Measurements from ENCODE around the gene SERPINB2. TPM values are rescaled to one million over a fixed set of nuclear protein-coding genes. Genes with fewer than 3 reads are reported as not detected.

SERPINB2 gene
- total RNA-seq, 1 experiment from 2014 or later, result not detected

GRCh38 chr18:63882333-63883141, 5.0 kb upstream of the SERPINB2 start (continued):
- TF ChIP-seq POLR2A (IDR thresholded peaks at IDR 0.05; ENCODE audit: borderline replicate concordance, extremely low read depth, insufficient read depth, insufficient read length), result no peak
- no peak for TF ChIP-seq EZH2 (IDR thresholded peaks at IDR 0.05)
- peak; percentile 49; the same call in 1 of the 2 replicates for TF ChIP-seq CEBPB (IDR thresholded peaks at IDR 0.05; ENCODE audit: low read depth)
- TF ChIP-seq ZFX (IDR thresholded peaks at IDR 0.05), result no peak

- no peak for DNase-seq (ENCODE audit: low read depth, low spot score)
Measured at GRCh38 chr18:63883617-63884016, 3.9 kb upstream of the SERPINB2 start.

More at GRCh38 chr18:63883617-63884016, 3.9 kb upstream of the SERPINB2 start:
- intact Hi-C loops (cut with micrococcal nuclease), result no loop called here
- Histone ChIP-seq H3K79me2 (ENCODE audit: insufficient read depth, low read length) (no peaks in the 10 kb centered on the region), H2AFZ (ENCODE audit: low read depth, low read length, poor library complexity, severe bottlenecking) (no peak overlapping the region), H3K9me3 (ENCODE audit: control insufficient read depth in 1 of 2, insufficient read depth in 1 of 2, low read depth in 1 of 2, low read length in 2 of 2) (no peaks in the 10 kb centered on the region), H3K4me2 (ENCODE audit: low read length) (no peak overlapping the region), H3K4me1 (ENCODE audit: control insufficient read depth in 1 of 2, insufficient read depth in 2 of 2, low read length in 2 of 2) (peaks cover 0 to 16% of the 10 kb centered on the region in 2 experiments; a peak in 2 of 4 replicates), H4K20me1 (ENCODE audit: insufficient read depth) (no peaks in the 10 kb centered on the region), H3K9ac (ENCODE audit: low read length) (no peak overlapping the region), H3K4me3 (replicated peaks in 1 of 2; ENCODE audit: low read depth in 1 of 2, low read length in 2 of 2) (no peak overlapping the region), H3K36me3 (ENCODE audit: control insufficient read depth in 1 of 2, insufficient read depth in 2 of 2, low read length in 2 of 2) (no peaks in the 10 kb centered on the region), H3K27ac (ENCODE audit: low read depth, low read length) (no peak overlapping the region), H3K27me3 (ENCODE audit: insufficient read depth, low read length) (no peaks in the 10 kb centered on the region), H3K9me2 (ENCODE audit: insufficient read depth) (no peaks in the 10 kb centered on the region)
- CTCF ChIA-PET, result no interaction called here
- RAD21 ChIA-PET (ENCODE audit: low non-redundant PET in 1 of 2, low total read pairs in 2 of 2, uncharacterized antibody in 2 of 2, unreplicated experiment in 2 of 2), result no interaction called here
- ATAC-seq, result no peak
- TF ChIP-seq EGR1 (IDR thresholded peaks at IDR 0.05; ENCODE audit: low read depth) (no peak), ELF1 (IDR thresholded peaks at IDR 0.05; ENCODE audit: borderline replicate concordance, low read depth) (no peak), ZFX (IDR thresholded peaks at IDR 0.05) (no peak), ATF3 (IDR thresholded peaks at IDR 0.05) (no peak), CBX3 (IDR thresholded peaks at IDR 0.05; ENCODE audit: low read depth) (no peak), POLR2A (IDR thresholded peaks at IDR 0.05; ENCODE audit: borderline replicate concordance, extremely low read depth, insufficient read depth, insufficient read length) (no peak), EZH2phosphoT487 (IDR thresholded peaks at IDR 0.05; ENCODE audit: borderline replicate concordance) (no peak)
- POLR2A ChIA-PET, result no interaction called here
- BruUV-seq (replicated peaks), result no TSS peak
